Medulla oblongata (tissue), 1 donor: ENCODE data around the gene MLST8.

Experiments used
- DNase-seq: peaks from one replicate; pipeline ENCODE4 v3.0.0-alpha.2; 2015; ENCODE audit errors: extremely low spot score

Gene MLST8

DNA sequence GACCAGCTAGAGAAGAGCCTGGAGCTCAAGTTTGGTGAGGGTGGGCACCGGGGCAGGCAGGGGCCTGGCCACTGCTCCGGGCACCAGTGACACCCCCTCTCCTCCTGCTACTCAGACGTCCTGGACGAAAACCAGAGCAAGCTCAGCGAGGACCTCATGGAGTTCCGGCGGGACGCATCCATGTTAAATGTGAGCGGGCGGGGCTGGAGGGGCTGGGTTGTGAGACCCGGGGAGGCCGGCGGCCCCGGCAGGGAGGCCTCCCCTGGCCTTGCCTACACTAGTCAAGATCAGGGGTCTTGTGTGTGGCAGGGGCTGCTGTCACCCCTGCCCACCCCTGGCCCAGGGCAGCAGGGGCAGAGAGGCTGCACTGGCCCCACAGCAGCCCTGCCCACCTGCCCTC, 31.9 kb upstream of the MLST8 start:
- DNase-seq = no peak

DNA sequence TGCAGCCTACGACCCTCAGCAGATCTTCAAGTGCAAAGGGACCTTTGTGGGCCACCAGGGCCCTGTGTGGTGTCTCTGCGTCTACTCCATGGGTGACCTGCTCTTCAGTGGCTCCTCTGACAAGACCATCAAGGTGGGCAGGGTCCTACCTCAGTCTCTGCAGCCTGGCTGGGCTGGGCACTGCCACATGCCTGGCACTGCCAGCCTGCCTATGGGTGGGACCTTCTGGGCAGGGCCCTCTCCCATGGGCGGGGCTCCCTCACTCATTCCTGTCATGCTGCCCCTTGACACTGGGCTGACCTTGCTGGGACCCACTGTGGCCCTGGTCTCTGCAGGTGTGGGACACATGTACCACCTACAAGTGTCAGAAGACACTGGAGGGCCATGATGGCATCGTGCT, 31.3 kb upstream of the MLST8 start:
- DNase-seq = no peak

DNA sequence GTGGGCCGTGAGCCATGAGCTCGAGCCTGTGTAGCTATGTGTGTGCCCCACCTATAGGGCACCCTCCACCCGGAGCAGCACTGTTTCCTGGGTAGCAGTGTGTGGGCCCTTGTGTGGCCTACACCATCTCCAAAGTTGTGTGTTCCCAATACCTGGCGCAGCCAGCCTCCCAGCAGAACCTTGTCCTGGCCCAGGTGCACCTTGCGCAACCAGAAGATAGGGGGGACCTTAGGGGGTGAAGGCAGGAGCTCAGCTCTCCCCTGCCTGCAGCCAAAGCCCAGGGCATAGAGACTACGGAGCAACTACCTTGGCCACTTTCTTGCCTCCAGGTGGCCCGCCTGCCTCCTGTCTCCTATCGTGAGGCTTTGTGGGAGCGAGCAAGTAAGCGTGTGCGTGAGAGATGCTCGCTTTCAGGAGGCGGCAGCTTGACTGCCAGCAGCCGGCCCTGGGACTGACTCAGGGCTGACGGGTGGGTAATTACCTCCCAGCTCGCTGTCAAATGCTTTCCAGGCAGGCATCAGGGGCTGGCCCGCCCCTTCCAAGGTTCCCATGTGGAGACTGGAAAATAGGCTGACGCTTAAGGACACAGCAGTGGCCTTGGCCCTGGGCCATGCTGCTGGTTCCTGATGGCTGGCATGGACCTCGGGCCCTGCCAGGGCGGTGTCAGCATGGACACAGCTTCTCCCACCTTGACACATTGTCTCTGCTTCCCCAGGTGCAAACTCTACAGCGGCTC, 30.7 kb upstream of the MLST8 start:
- DNase-seq = no peak

DNA sequence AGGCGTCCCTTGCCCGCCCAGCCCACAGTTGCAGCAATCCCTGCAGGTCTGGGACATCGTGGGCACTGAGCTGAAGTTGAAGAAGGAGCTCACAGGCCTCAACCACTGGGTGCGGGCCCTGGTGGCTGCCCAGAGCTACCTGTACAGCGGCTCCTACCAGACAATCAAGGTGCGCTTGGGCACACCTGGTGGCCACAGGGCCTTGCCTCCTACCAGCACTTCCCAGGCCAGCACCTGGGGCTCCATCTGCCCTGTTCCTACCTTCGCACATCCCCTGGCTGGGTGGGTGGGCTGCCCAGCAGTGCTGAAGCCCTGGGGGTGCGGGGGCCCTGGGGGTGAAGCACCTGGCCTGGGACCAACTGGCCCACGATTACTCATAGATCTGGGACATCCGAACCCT, 29.8 kb upstream of the MLST8 start:
- no peak for DNase-seq

DNA sequence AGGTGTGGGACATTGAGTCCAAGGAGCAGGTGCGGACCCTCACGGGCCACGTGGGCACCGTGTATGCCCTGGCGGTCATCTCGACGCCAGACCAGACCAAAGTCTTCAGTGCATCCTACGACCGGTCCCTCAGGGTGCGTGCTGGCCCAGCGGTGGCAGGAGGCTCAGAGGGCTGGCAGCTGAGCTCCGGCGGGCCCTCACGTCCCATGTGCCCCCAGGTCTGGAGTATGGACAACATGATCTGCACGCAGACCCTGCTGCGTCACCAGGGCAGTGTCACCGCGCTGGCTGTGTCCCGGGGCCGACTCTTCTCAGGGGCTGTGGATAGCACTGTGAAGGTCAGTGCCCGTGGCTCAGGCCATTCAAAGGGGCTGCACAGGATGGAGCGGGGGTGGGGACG, 29.2 kb upstream of the MLST8 start:
- no peak for DNase-seq

DNA sequence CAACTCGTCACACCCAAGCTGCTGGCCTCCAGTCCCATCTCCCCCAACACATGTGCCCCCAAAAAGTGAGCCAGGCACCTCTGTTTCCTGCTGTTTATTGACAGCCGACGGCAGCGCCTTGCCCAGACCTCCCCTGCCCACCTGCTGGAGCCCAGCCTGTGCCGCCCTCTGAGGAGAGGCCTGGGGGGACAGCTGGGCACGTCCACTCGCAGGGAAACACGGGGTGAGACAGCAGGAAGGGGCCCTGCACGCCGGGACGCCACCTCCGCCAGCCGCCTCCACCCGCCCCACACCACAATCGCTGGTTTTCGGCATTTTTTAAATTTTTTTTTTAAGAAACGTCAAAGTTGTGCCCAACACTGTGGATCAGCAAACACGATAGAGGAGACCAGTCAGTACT, 28.2 kb upstream of the MLST8 start:
- no peak for DNase-seq

DNA sequence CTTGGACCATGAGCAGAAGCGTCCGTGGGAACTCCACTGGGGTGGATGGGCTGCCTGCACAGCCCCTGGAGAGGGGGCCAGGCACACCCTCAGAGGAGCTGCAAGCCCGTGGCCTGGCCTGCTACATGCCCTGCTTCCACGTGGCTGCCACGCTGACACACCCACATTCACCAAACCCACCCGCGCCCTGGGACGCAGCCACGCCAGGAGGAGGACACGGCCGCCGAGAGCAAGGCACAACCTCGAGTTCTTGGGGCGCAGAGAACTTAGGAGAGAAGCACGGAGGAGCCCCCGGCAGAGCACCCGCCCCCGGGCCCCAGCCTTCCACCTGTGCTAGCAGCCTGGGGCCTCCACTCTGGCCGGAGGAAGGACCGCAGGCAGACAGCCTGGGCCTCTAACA, 27.7 kb upstream of the MLST8 start:
- no peak for DNase-seq

DNA sequence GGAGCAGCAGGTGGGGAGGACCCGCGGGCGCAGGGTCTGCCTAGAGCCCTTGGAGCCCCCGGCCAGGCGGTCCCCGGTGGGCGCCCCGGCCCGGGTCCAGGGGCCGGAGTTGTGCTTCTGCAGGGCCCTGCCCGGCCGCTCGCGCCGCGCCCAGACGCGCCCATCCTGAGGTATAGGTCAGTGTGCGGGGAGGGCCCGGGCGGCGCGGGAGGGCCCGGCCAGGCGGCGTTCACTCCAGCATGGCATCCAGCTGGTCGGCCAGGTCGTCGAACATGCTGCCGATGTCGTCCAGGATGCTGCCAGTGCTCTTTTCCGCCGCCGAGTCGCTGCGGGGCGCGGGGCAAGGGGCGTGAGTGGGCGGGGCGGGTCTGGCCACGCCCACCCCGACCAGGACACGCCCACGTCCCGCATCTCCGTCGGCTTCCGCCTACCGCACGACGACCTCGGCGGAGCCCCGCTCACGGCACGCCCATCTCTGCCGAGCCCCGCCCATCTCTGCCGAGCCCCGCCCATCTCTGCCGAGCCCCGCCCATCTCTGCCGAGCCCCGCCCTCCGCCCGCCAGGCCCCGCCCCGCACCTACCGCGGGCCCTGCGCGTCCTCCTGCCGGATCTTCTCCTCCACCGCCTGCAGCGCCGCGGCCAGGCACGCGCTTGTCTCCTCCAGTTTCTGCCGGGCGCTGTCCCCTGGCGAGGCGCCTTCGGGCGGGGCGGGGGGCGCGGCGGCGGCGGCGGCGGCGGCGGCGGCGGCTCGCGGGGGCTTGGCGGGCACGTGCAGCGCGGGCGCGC, 26.7 kb upstream of the MLST8 start:
- DNase-seq = no peak

DNA sequence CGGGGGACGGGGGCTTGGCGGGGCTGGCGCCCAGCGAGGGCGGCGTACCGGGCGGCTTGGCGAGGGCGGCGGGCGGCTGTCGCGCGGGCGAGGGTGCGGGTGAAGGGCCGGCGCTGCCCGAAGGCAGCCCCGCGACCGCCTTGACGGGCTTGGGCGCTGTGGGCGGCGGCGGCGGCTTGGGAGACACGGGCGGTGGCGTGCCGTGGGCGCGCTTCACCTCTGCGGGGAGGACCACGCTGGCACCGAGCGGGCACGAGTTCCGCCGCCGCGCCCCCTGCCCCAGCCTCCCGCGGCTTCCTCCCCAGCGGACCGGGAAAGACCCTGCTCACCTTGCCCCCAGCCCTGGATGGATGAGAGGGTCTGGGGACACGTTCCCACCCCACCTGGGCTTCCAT, 26.1 kb upstream of the MLST8 start:
- no peak for DNase-seq

DNA sequence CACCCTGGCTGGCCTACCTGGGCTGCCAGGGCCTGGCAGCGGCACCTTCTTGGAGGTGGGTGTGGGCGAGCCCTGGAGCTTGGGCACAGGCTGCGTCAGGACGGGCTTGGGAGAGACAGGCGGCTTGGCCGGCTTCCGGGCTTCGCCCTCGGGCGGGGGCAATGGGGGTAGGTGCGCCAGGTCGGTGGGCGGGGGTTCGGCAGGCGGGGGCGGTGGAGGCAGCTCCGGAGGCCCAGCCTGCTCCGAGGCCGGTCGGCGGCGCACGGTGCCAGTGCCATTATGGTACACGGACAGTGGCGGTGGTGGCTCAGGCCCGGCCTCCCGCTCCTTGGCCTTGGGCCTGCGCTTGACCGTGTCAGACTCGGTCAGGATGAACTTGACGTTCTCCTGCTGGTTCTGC, 25.7 kb upstream of the MLST8 start:
- no peak for DNase-seq

DNA sequence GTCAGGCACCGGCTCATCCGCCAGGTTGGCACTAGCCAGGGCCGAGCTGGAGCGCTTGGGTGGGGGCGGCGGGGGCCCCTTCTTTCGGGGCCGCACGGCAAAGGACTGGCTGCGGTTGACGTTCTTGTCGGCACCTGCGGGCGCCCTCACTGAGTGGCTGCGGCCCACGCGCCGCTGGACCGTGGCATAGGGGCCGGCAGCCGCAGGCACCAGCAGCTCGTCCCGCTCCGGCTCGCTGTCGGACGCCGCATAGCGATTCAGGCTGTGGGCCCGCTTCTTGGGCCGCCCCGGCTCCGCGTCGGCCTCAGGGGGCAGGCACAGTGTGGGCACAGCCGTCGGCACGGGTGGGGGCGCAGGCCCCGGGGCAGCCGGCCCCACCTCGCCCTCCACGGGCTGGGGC, 24.8 kb upstream of the MLST8 start:
- no peak for DNase-seq

DNA sequence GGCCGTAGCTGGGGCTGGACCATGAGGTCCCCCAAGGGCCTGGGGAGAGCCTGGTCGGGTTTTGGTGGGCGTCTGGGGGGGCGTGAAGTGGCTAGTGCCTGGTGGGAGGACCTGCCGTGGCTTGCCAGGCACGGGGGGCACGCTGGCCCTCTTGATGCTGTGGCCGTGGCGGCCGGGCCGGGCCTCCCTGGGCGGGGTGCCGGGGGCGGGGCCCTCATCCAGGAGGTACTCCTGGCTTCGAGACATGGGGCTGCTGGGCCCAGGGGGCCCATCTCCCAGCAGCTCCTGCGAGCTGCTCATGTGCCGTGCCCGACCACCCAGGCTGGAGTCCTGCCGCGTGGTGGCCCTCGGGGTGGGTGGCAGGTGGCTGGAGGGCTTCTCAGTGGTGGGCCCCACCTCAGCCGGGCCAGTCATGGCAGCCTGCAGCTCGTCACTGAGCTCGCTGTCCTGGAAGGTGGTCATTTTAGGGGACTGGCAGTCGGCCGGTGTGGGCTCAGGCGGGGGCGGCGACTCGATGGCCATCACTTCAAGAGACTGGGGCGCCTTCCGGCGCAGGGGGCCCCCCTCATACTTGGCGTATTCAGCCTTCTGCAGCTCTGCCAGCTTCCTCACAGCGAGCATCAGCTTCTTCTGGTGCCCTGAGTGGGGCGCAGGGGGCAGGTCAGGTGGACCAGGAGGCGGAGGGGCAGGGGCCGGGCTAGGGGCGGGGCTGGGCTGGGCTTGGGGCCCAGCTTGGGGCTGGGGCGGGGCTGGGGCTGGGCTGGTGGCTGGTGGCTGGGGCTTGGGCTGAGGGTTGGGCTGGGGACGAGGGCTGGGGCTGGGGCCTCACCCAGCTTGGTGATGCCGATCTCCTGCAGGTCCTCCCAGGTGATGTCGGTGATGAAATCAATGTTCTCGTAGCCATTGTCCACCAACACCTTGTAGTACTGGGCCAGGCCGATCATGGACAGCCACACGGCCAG, 24.0 kb upstream of the MLST8 start:
- DNase-seq = no peak

DNA sequence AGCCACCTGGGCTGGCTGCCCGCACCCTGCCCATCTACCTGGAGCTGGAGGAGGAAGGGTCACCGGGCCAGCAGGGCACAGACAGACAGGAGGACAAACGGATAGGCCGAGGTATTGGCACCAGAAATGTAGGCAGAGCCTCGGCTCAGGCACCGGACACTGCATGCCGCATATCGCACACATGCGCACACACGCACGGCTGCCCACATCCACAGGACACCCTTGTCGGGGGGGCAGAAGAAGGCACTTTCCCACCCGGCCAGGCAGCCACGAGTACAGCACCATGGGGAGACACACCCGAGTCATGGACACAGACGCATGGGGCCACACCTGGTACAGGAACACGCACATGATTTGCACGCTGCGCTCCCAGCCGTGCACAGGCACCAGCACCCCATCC, 23.3 kb upstream of the MLST8 start:
- no peak for DNase-seq

DNA sequence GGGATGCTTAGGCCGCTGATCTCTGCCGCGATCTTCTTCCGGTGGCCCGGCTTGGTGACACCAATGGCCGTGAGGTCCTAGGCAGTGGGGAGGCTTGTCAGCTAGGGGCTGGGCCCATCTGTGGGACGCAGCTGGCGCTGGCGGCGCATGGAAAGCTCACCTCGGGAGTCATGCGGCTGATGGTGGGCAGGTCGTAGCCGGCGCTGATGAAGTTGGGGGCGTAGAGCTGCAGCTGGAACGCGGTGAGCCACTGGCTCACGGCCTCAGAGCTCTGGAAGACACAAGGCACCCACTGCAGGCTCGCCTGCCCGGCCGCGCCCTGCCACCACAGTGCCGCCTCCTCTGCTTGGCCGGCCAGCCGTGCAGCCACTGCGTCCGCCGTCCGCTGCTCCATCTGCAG, 21.6 kb upstream of the MLST8 start:
- no peak for DNase-seq

DNA sequence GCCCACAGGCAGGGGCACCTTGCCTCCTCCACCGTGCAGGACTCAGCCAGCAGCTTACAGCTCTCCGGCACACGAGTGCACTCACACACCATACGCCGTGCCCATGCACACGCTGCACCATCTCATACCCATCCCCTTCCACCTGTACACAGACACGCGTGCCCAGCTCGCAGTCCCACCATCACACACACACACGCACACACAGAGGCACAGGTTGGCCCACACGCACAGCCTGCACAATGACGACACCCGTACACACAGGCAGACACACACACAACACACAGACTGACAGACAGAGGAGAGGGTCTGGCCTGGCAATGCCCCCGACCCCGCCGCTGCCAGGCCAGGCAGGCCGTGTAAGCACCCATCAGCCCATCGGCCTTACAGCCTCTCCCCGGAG, 20.9 kb upstream of the MLST8 start:
- no peak for DNase-seq

DNA sequence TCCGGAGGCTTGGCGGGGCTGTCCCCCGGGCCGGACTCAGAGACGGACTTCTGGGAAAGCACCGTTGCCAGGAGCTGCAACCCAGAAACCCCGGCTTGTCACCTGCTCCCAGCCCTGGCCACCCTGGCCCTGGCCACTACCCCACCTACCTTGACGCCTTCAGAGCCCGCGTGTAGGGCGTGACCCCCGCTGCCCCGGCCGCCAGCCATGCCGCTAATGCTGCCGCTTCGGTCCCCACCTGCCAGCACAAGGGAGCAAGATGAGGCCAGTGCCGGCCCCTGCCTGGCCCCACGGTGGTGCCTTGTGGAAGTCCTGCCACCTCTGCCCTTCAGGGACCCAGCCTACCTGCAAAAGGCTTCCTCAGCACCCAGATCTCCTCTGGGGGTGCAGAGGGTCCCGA, 20.3 kb upstream of the MLST8 start:
- no peak for DNase-seq

DNA sequence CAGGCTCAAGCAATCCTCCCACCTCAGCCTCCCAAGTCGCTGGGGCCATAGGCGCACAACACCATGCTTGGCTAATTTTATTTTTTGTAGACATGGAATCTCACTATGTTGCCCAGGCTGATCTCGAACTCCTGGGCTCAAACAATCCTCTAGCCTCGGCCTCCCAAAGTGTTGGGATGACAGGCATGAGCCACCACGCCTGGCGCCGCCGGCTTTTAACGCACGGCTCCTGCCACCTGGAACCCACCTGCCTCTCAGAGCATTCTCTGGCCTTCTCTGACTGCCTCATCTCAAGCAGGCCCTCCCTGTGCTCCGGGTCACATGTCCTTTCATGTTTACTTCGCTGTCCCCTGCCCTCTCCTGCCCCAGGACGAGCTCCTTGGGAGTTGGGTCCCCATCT, 19.2 kb upstream of the MLST8 start:
- no peak for DNase-seq

DNA sequence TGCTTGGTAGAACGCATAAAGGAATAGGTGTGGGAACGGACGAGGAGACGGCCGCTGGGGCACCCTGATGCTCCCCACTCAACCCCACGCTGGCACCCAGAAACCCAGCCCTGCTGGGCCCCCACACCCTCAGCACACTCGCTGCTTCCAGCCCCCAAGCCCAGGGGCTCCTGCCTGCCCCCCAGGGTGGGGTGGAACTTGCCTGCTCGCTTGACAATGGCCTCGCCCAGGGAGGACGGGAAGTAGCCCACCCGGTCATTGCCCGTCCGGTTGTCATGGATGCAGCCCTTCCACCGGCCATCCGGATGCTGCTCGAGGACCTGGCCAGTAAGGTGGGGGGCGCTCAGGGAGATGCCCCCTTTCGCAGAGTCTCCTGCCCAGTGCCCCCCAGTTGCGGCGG, 18.7 kb upstream of the MLST8 start:
- no peak for DNase-seq

DNA sequence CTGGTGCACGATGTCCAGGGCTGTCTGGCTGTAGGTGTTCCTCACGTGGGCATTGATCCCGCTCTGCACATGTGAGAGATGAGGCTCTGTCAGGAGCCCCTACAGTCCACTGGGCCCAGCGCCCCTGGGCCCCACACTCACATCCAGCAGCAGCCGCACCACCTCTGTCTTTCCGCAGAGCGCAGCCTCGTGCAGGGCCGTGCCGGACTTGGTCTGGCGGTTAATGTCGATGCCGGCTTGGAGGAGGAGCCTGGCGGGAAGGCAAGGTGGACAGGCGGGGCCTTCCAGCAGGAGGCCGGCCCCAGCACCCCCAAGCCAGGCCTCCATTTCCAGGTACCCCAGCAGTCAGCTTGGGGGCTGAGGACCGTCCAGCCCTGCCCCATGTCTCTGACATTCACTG, 18.0 kb upstream of the MLST8 start:
- no peak for DNase-seq

DNA sequence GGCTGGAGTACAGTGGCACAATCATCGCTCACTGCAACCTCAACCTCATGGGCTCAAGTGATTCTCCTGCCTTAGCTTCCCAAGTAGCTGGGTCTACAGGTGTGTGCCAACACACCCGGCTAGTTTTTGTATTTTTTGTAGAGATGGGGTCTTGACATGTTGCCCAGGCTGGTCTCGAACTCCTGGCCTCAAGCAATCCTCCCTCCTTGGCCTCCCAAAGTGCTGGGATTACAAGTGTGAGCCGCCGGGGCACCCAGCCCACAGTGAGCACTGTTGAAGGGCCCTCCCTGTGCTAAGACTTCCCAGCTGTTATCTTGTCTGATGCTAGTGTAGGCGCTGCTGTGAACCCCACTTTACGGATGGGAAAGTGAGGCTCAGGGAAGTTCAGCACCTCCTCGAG, 16.9 kb upstream of the MLST8 start:
- DNase-seq = no peak

DNA sequence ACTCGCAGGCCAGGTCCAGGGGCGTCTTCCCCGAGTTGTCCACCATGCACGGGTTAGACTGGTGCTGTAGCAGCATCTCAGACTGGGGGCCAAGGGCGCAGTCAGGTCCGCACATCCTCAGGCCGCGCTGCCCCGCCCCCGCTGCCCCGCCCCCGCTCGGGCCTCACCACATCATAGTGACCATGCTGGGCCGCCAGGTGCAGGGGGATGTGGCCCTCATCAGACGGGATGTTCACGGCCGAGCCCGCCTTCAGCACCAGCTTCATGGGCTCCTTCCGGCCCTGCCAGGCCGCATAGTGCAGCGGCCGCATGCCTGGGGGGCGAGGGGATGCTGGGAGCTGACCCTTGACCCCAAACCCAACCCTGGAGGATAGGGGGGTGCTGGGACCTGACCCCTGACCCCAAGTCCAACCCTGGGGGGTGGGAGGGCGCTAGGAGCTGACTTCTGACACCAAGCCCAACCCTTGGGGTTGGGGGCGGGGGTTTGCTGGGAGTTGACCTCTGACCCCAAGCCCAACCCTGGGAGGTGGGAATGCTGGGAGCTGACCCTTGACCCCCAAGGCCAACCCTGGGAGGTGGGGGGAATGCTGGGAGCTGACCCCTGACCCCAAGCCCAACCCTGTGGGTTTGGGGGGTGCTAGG, 15.9 kb upstream of the MLST8 start:
- no peak for DNase-seq
